SK-N-SH (cell line): ENCODE data around the gene SLBP. TPM values are rescaled to one million over a fixed set of nuclear protein-coding genes. Genes with fewer than 3 reads are reported as not detected.

Source experiments
- CTCF ChIA-PET: fragments of 300-600, 350-600 bp; formaldehyde crosslinking; extraction: SDS; loops from one replicate; lab custom pipeline; 2021; lab: Yijun Ruan, JAX
- POLR2A ChIA-PET: fragments of 350-600 bp; sonication (Branson Sonifier 250); formaldehyde crosslinking; extraction: SDS; loops from one replicate; lab custom pipeline; 2020; ENCODE audit warnings: antibody characterized with exemption, inconsistent platforms; lab: Yijun Ruan, JAX
- DNase-seq: peaks from one replicate; pipeline ENCODE4 v3.0.0; 2012
- H2AFZ ChIP-seq: fragments of 200-600 bp; sonication (generic); 2 replicates; pipeline ENCODE4 v1.8.1; 2016; ENCODE audit warnings: antibody characterized with exemption, mild to moderate bottlenecking, low read depth
- H3F3A ChIP-seq: fragments of 200-600 bp; sonication (generic); replicated peaks from 2 replicates; pipeline ENCODE3; 2016; ENCODE audit warnings: antibody characterized with exemption, mild to moderate bottlenecking; ENCODE audit not compliant: insufficient read depth
- H3K27ac ChIP-seq, 2 experiments: fragments of 200-500 bp in 1 of 2; fragments of 200-600 bp in 1 of 2; sonication (Bioruptor generic) in 1 of 2; sonication (generic), shearing (Covaris generic) in 1 of 2; 2 replicates each; pipeline versions ENCODE4 v1.5.1 to v1.6.1; 2014 to 2016; ENCODE audit warnings: low read depth in 2 of 2, inconsistent platforms in 1 of 2, low read length in 1 of 2, mild to moderate bottlenecking in 1 of 2, mixed read lengths in 1 of 2
- H3K27me3 ChIP-seq: fragments of 200-600 bp; sonication (generic), shearing (Covaris generic); 2 replicates; pipeline ENCODE4 v1.6.1; 2016; ENCODE audit warnings: mixed run types; ENCODE audit not compliant: insufficient read depth
- H3K36me3 ChIP-seq, 2 experiments: fragments of 200-500 bp in 1 of 2; fragments of 200-600 bp in 1 of 2; sonication (Bioruptor generic) in 1 of 2; sonication (generic) in 1 of 2; replicated peaks in 1 of 2; 2 replicates each; pipeline versions ENCODE3 to v1.5.1; 2014 to 2016; ENCODE audit warnings: low read length in 1 of 2, mild to moderate bottlenecking in 1 of 2; ENCODE audit not compliant: insufficient read depth in 2 of 2, control insufficient read depth in 1 of 2
- H3K4me1 ChIP-seq, 2 experiments: fragments of 200-500 bp in 1 of 2; fragments of 200-600 bp in 1 of 2; sonication (Bioruptor generic) in 1 of 2; sonication (generic), shearing (Covaris generic) in 1 of 2; 2 replicates each; pipeline versions ENCODE4 v1.5.1 to v1.6.1; 2014 to 2016; ENCODE audit warnings: low read depth in 1 of 2, low read length in 1 of 2, mixed run types in 1 of 2; ENCODE audit not compliant: insufficient read depth in 2 of 2, control insufficient read depth in 1 of 2
- H3K4me2 ChIP-seq: fragments of 200-600 bp; sonication (generic), shearing (Covaris generic); 2 replicates; pipeline ENCODE4 v1.6.1; 2017; ENCODE audit warnings: mixed run types
- H3K4me3 ChIP-seq, 2 experiments: fragments of 200-500 bp in 1 of 2; fragments of 200-600 bp in 1 of 2; sonication (Bioruptor generic) in 1 of 2; sonication (generic), shearing (Covaris generic) in 1 of 2; 2 replicates each; pipeline versions ENCODE4 v1.5.1 to v1.8.1; 2014 to 2016; ENCODE audit warnings: low read depth in 2 of 2, inconsistent platforms in 1 of 2, low read length in 1 of 2, mild to moderate bottlenecking in 1 of 2, mixed read lengths in 1 of 2, moderate library complexity in 1 of 2
- H3K79me2 ChIP-seq: fragments of 200-600 bp; sonication (generic); 2 replicates; pipeline ENCODE4 v1.8.1; 2017; ENCODE audit warnings: mild to moderate bottlenecking; ENCODE audit not compliant: insufficient read depth
- H3K9ac ChIP-seq: fragments of 200-600 bp; sonication (generic); 2 replicates; pipeline ENCODE4 v1.6.1; 2017; ENCODE audit warnings: mixed run types
- H3K9me2 ChIP-seq: fragments of 200-600 bp; sonication (generic); 2 replicates; pipeline ENCODE4 v1.6.1; 2017; ENCODE audit warnings: mixed run types
- H3K9me3 ChIP-seq: fragments of 200-600 bp; sonication (generic); 2 replicates; pipeline ENCODE4 v1.6.1; 2017; ENCODE audit warnings: mixed run types, mild to moderate bottlenecking, moderate library complexity
- H4K20me1 ChIP-seq: fragments of 200-600 bp; sonication (generic); 2 replicates; pipeline ENCODE4 v1.6.1; 2017; ENCODE audit warnings: mild to moderate bottlenecking, mixed run types; ENCODE audit not compliant: insufficient read depth
- EZH2phosphoT487 ChIP-seq: fragments of 200-600 bp; sonication (generic); IDR thresholded peaks from 2 replicates; pipeline ENCODE4 v1.6.1; 2017; ENCODE audit warnings: low read depth, mixed run types, mild to moderate bottlenecking, antibody characterized with exemption, moderate library complexity, borderline replicate concordance
- FOSL2 ChIP-seq: IDR thresholded peaks from 2 replicates; pipeline ENCODE4 v1.4.0; 2012; ENCODE audit warnings: low read depth, mild to moderate bottlenecking, moderate library complexity, borderline replicate concordance
- FOXM1 ChIP-seq: IDR thresholded peaks from 2 replicates; pipeline ENCODE4 v1.4.0; 2012; ENCODE audit warnings: low read depth, mild to moderate bottlenecking
- JUND ChIP-seq: IDR thresholded peaks from 2 replicates; pipeline ENCODE4 v1.4.0; 2012
- MXI1 ChIP-seq: IDR thresholded peaks from 2 replicates; pipeline ENCODE4 v1.6.1; 2012; ENCODE audit warnings: mild to moderate bottlenecking, low read depth, low read length, improper control_type of control experiment
- NFIC ChIP-seq: IDR thresholded peaks from 2 replicates; pipeline ENCODE4 v1.4.0; 2012; ENCODE audit warnings: borderline replicate concordance
- NRF1 ChIP-seq: IDR thresholded peaks from 2 replicates; pipeline ENCODE4 v1.6.1; 2012; ENCODE audit warnings: low read depth, mild to moderate bottlenecking, low read length
- PBX3 ChIP-seq: IDR thresholded peaks from 2 replicates; pipeline ENCODE4; 2012
- SIN3A ChIP-seq: IDR thresholded peaks from 2 replicates; pipeline ENCODE4 v1.6.1; 2012; ENCODE audit warnings: low read depth, mild to moderate bottlenecking, low read length, moderate library complexity, borderline replicate concordance
- ZBTB33 ChIP-seq: IDR thresholded peaks from 2 replicates; pipeline ENCODE4 v1.4.0; 2012; ENCODE audit warnings: low read depth, borderline replicate concordance
- WGBS: methylation state at CpG from one replicate; pipeline ENCODE4 v1.1.6; 2017; ENCODE audit warnings: low lambda C conversion rate; 5-methylcytosine and 5-hydroxymethylcytosine counted together
- polyA plus RNA-seq, 3 experiments: library from polyadenylated mRNA; depleted of rRNA; stranded (reverse); fragments of >200 nt; gene quantifications; 2 replicates each; pipeline ENCODE4 v1.2.3, GENCODE V29; 2012
- TF ChIP-seq, protein P1 (sequence below): IDR thresholded peaks from 2 replicates; pipeline ENCODE4 v1.6.1; 2012; ENCODE audit warnings: mild to moderate bottlenecking, low read depth, low read length, moderate library complexity

Gene SLBP
- polyA plus RNA-seq, 1 of the 3 experiments (the other 2 are of a cell fraction), result 51.5 TPM

GRCh38 chr4:1683261-1683735, 28.8 kb downstream of the SLBP start:
- 15% methylated on average over 13 of the region's 13 CpGs for WGBS
- H4K20me1 ChIP-seq, result no peaks in the 10 kb centered on the region
- H3K9me3 ChIP-seq, result no peaks in the 10 kb centered on the region
- CTCF ChIA-PET, result interaction anchor here (6.2 kb wide), 1 partner anchor 9 kb away, joined by 32 read pairs; no protein-coding TSS in a partner anchor
- peaks cover 23% of the 10 kb centered on the region for H3F3A ChIP-seq
- H3K27me3 ChIP-seq, result no peaks in the 10 kb centered on the region
- no peaks in the 10 kb centered on the region for H3K9me2 ChIP-seq
- peaks cover 11% of the 10 kb centered on the region for H3K79me2 ChIP-seq
- H3K4me2 ChIP-seq, result peak overlapping the region; percentile 93
- H3K27ac ChIP-seq, result peak overlapping the region; percentile 61 to 94; a peak in 3 of 4 replicates
- DNase-seq, result no peak
- peaks cover 4 to 13% of the 10 kb centered on the region in 2 experiments; a peak in 2 of 4 replicates for H3K4me1 ChIP-seq
- POLR2A ChIA-PET, result no interaction called here
- peak overlapping the region; percentile 88 for H3K9ac ChIP-seq
- TF ChIP-seq EZH2phosphoT487 (no peak), NFIC (peak; percentile 65; the same call in 1 of the 2 replicates), MXI1 (no peak), SIN3A (0 out of 2 replicates have a peak, but pooled peaks have one; percentile 13), FOXM1 (no peak), ZBTB33 (no peak), FOSL2 (peak; percentile 37; the same call in 1 of the 2 replicates), PBX3 (peak; percentile 38), NRF1 (no peak), JUND (peak; percentile 21; the same call in 1 of the 2 replicates)
- TF ChIP-seq, protein P1, sequence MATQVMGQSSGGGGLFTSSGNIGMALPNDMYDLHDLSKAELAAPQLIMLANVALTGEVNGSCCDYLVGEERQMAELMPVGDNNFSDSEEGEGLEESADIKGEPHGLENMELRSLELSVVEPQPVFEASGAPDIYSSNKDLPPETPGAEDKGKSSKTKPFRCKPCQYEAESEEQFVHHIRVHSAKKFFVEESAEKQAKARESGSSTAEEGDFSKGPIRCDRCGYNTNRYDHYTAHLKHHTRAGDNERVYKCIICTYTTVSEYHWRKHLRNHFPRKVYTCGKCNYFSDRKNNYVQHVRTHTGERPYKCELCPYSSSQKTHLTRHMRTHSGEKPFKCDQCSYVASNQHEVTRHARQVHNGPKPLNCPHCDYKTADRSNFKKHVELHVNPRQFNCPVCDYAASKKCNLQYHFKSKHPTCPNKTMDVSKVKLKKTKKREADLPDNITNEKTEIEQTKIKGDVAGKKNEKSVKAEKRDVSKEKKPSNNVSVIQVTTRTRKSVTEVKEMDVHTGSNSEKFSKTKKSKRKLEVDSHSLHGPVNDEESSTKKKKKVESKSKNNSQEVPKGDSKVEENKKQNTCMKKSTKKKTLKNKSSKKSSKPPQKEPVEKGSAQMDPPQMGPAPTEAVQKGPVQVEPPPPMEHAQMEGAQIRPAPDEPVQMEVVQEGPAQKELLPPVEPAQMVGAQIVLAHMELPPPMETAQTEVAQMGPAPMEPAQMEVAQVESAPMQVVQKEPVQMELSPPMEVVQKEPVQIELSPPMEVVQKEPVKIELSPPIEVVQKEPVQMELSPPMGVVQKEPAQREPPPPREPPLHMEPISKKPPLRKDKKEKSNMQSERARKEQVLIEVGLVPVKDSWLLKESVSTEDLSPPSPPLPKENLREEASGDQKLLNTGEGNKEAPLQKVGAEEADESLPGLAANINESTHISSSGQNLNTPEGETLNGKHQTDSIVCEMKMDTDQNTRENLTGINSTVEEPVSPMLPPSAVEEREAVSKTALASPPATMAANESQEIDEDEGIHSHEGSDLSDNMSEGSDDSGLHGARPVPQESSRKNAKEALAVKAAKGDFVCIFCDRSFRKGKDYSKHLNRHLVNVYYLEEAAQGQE, result no peak
- H2AFZ ChIP-seq, result peak overlapping the region; percentile 89; the same call in 1 of the 2 replicates
- peak overlapping the region; percentile 65 to 67 for H3K4me3 ChIP-seq
- no peaks in the 10 kb centered on the region for H3K36me3 ChIP-seq
